Vagina (tissue), 2 donors: ENCODE data around the gene MAP4K2.

Experiments used
- CTCF ChIP-seq, 3 experiments: fragments of 450-650 bp in 2 of 3; fragments of 200-600 bp in 1 of 3; sonication (generic) in 1 of 3; IDR thresholded peaks; one replicate each; pipeline ENCODE4 v1.5.1; 2017 to 2019; ENCODE audit warnings: antibody characterized with exemption in 3 of 3, mild to moderate bottlenecking in 2 of 3, moderate library complexity in 2 of 3
- POLR2A ChIP-seq, 2 donors: fragments of 450-650 bp; IDR thresholded peaks; one replicate each; pipeline ENCODE4 v1.6.1; 2017; ENCODE audit warnings: antibody characterized with exemption in 2 of 2, mild to moderate bottlenecking in 2 of 2, moderate library complexity in 2 of 2
- POLR2AphosphoS5 ChIP-seq, 2 donors: sonication (generic); formaldehyde crosslinking; IDR thresholded peaks; one replicate each; pipeline ENCODE4 v1.9.0; 2017; ENCODE audit warnings: antibody characterized with exemption in 2 of 2, mild to moderate bottlenecking in 2 of 2, low read depth in 1 of 2; ENCODE audit not compliant: insufficient read depth in 1 of 2

GRCh38 chr11:64778223-64778472 lies 24.9 kb downstream of the MAP4K2 start:
- TF ChIP-seq CTCF (IDR thresholded peaks at IDR 0.05) (no peak), POLR2AphosphoS5 (IDR thresholded peaks at IDR 0.05; ENCODE audit: insufficient read depth in 1 of 2, low read depth in 1 of 2) (no peak), POLR2A (IDR thresholded peaks at IDR 0.05) (no peak)
